MM.1S (cell line): Measurements from ENCODE around the gene MRPL37.

Experiments used
- DNase-seq: peaks from one replicate; pipeline ENCODE4 v3.0.0-alpha.2; 2015
- H2AFZ ChIP-seq: fragments of 300-600 bp; sonication (generic); 2 replicates; pipeline ENCODE4 v1.6.0; 2016; ENCODE audit warnings: antibody characterized with exemption, low read length
- H3F3A ChIP-seq: fragments of 300-600 bp; sonication (generic); 2 replicates; pipeline ENCODE4 v1.6.1; 2016; ENCODE audit warnings: mild to moderate bottlenecking, antibody characterized with exemption, low read length, moderate library complexity, mixed read lengths; ENCODE audit not compliant: insufficient read depth
- H3K27ac ChIP-seq: fragments of 300-600 bp; sonication (generic); 2 replicates; pipeline ENCODE4 v1.5.1; 2016; ENCODE audit warnings: mild to moderate bottlenecking, low read length
- H3K27me3 ChIP-seq: fragments of 300-600 bp; sonication (generic); replicated peaks from 2 replicates; pipeline ENCODE4 v1.6.0; 2016; ENCODE audit warnings: low read length; ENCODE audit not compliant: insufficient read depth
- H3K36me3 ChIP-seq: fragments of 300-600 bp; sonication (generic); replicated peaks from 2 replicates; pipeline ENCODE4 v1.6.1; 2016; ENCODE audit warnings: mild to moderate bottlenecking, low read length, mixed read lengths; ENCODE audit not compliant: insufficient read depth
- H3K4me1 ChIP-seq: fragments of 300-600 bp; sonication (generic); 2 replicates; pipeline ENCODE4 v1.6.1; 2016; ENCODE audit warnings: low read length, mixed read lengths
- H3K4me2 ChIP-seq: fragments of 300-600 bp; sonication (generic); 2 replicates; pipeline ENCODE4 v1.6.0; 2016; ENCODE audit warnings: low read depth, low read length
- H3K4me3 ChIP-seq: fragments of 300-600 bp; sonication (generic); 2 replicates; pipeline ENCODE4 v1.5.1; 2016; ENCODE audit warnings: low read length, mixed read lengths
- H3K79me2 ChIP-seq: fragments of 300-600 bp; sonication (generic); 2 replicates; pipeline ENCODE4 v1.6.1; 2016; ENCODE audit warnings: mixed run types, low read length, mixed read lengths
- H3K9ac ChIP-seq: fragments of 300-600 bp; sonication (generic); 2 replicates; pipeline ENCODE4 v1.6.1; 2016; ENCODE audit warnings: low read length, mixed read lengths
- H3K9me2 ChIP-seq: fragments of 300-600 bp; sonication (generic); replicated peaks from 2 replicates; pipeline ENCODE4 v1.6.1; 2016; ENCODE audit warnings: mild to moderate bottlenecking, low read length, mixed read lengths; ENCODE audit not compliant: insufficient read depth
- H3K9me3 ChIP-seq: fragments of 300-600 bp; sonication (generic); replicated peaks from 2 replicates; pipeline ENCODE4 v1.6.1; 2016; ENCODE audit warnings: mild to moderate bottlenecking, low read length, mixed read lengths; ENCODE audit not compliant: insufficient read depth
- H4K20me1 ChIP-seq: fragments of 300-600 bp; sonication (generic); 2 replicates; pipeline ENCODE4 v1.6.1; 2016; ENCODE audit warnings: mild to moderate bottlenecking, low read length, moderate library complexity, mixed read lengths; ENCODE audit not compliant: insufficient read depth
- CTCF ChIP-seq: fragments of 300-600 bp; sonication (generic); IDR thresholded peaks from 2 replicates; pipeline ENCODE4 v1.5.1; 2016; ENCODE audit warnings: antibody characterized with exemption, low read length, mixed read lengths
- EZH2 ChIP-seq: fragments of 300-600 bp; sonication (generic); optimal IDR thresholded peaks from 2 replicates; pipeline ENCODE3; 2017; ENCODE audit warnings: low read depth, mild to moderate bottlenecking, antibody characterized with exemption, low read length, mixed read lengths
- EZH2phosphoT487 ChIP-seq: fragments of 300-600 bp; sonication (generic); IDR thresholded peaks from 2 replicates; pipeline ENCODE4 v1.6.1; 2018; ENCODE audit warnings: antibody characterized with exemption, low read length

Gene MRPL37

GRCh38 chr1:54259546-54260140 lies 59.7 kb downstream of the MRPL37 start:
- Histone ChIP-seq H3K4me1 (no peaks in the 10 kb centered on the region), H3K27me3 (no peaks in the 10 kb centered on the region), H3K9ac (no peak overlapping the region), H3K36me3 (no peaks in the 10 kb centered on the region), H3K9me2 (no peaks in the 10 kb centered on the region), H2AFZ (no peak overlapping the region), H3K79me2 (no peaks in the 10 kb centered on the region), H3K9me3 (no peaks in the 10 kb centered on the region), H4K20me1 (no peaks in the 10 kb centered on the region), H3F3A (no peaks in the 10 kb centered on the region), H3K4me2 (no peak overlapping the region), H3K4me3 (no peak overlapping the region), H3K27ac (no peak overlapping the region)
- DNase-seq, result no peak
- TF ChIP-seq CTCF, result no peak
- no peak for TF ChIP-seq EZH2phosphoT487
- no peak for TF ChIP-seq EZH2

DNA sequence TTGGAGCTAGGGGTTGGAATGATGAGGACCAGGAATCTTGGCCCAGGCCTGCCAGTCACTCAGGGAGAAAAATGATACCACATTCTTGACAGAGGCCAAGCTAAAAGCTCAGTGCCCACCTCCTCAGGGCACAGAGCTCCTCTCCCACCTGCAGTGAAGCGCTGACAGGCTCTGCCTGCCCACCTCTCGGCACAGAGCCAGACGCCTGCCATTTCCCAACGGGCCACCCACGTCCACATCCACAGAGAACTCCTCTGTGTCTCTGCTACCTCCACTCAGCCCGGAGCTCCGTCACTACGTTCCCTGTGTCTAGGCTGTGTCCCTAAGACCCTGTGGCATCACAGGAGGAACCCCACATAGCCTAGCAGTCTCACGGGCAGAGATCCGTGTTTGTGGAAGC lies 60.8 kb downstream of the MRPL37 start:
- no peaks in the 10 kb centered on the region for H4K20me1 ChIP-seq
- no peak overlapping the region for H3K9ac ChIP-seq
- no peak for DNase-seq

DNA sequence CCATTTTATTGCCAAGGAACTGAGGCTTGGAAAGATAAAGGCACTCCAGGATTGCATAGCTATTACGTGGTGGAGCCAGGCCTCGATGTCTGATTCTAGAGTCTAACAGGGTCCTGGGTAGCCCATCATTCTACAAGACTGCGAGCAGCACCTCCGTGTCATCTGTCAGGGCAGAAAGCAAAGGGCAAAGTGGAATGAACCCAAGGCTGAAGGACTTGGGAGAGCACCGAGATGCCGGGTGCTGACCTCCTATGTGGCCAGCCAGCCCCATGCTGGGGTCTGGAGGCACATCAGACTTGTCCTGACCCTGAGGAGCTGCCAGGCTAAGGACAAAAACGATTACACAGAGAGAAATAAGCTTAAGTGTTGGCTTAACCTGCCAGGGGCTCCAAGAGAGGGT lies 62.3 kb downstream of the MRPL37 start:
- Histone ChIP-seq H3F3A (no peaks in the 10 kb centered on the region), H3K9me3 (no peaks in the 10 kb centered on the region), H3K27ac (no peak overlapping the region)

More for the DNA sequence above, 60.8 kb downstream of the MRPL37 start:
- Histone ChIP-seq H3K27me3 (no peaks in the 10 kb centered on the region), H3K79me2 (no peaks in the 10 kb centered on the region), H3K9me3 (no peaks in the 10 kb centered on the region), H3F3A (no peaks in the 10 kb centered on the region), H2AFZ (no peak overlapping the region), H3K9me2 (no peaks in the 10 kb centered on the region), H3K4me2 (no peak overlapping the region), H3K36me3 (no peaks in the 10 kb centered on the region), H3K4me1 (no peaks in the 10 kb centered on the region), H3K4me3 (no peak overlapping the region), H3K27ac (no peak overlapping the region)
- no peak for TF ChIP-seq CTCF
- no peak for TF ChIP-seq EZH2
- TF ChIP-seq EZH2phosphoT487, result no peak

More for the DNA sequence above, 62.3 kb downstream of the MRPL37 start:
- Histone ChIP-seq H3K9ac (no peak overlapping the region), H3K27me3 (no peaks in the 10 kb centered on the region), H3K4me3 (no peak overlapping the region), H3K9me2 (no peaks in the 10 kb centered on the region), H3K36me3 (no peaks in the 10 kb centered on the region), H3K79me2 (no peaks in the 10 kb centered on the region), H2AFZ (no peak overlapping the region), H3K4me2 (no peak overlapping the region), H4K20me1 (no peaks in the 10 kb centered on the region), H3K4me1 (no peaks in the 10 kb centered on the region)
- no peak for DNase-seq
- TF ChIP-seq CTCF (no peak), EZH2phosphoT487 (no peak), EZH2 (no peak)
